Measurements from ENCODE around the gene DSG2. TPM values are rescaled to one million over a fixed set of nuclear protein-coding genes. Genes with fewer than 3 reads are reported as not detected.
A peak's percentile ranks its signal among the peaks of the same experiment; 100 is the strongest.

Gene DSG2
- 10 to 100 TPM in 1 of 4 donors, 1 to 10 TPM in 3; 7.3 to 18.8 (median 9.7) TPM for total RNA-seq

DNA sequence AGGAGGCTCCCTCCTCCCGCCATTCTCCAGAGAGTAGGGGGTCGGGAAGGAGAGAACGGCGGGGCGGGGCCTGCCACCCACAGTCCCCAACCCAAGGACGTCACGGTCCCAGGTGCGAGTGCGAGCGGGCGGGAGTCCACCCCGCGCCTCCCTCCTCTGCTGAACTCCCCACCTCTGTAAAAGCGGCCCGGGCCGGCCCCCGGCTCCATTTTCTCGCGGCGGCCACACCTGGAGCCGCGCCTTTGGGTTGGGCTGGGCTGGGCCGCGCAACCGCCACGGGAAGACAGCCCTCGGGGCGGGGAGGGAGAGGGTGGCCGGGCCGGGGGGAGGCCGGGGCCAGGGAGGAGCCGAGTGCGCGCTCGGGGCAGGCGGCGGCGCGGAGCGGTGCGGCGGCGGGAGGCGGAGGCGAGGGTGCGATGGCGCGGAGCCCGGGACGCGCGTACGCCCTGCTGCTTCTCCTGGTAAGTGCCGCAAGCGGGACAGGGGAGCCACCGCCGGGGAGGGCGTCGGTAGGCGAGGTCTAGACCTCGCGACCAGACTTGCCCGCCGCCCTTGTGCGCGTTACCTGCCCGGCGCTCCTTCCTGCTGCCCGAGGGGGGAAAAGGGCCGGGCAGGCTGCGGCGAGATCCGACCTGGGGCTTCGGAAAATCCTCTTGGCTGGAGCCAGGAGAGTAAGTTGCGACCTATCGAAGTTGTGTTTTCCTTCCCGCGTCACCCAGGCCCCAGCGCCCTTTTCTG is at the start of gene DSG2:
Gene DSG2 (plus strand): TSS at position 342 of the 738 bp plus-strand sequence. CDS start 75 bp downstream, at position 417.
- no peak for DNase-seq
- H3K27me3 ChIP-seq = peaks cover 0 to 24% (median 0%) of the 10 kb centered on the region in 4 donors
- peak within 1 kb of the TSS; percentile 84 to 88 (median 87) for H3K27ac ChIP-seq
- peak within 1 kb of the TSS; percentile 22 to 71 (median 48) for H3K4me3 ChIP-seq
- TF ChIP-seq CTCF (IDR thresholded peaks at IDR 0.05) = peak in 1 of 6 experiments; percentile 3
- peak in 2 of 4 donors; percentile 18 to 52 for TF ChIP-seq POLR2A (IDR thresholded peaks at IDR 0.05)
- WGBS, 2 donors = 1% methylated on average over 24 of the region's 79 CpGs; no CpG with 5 or more reads in 1 of the 2 donors
- H3K9me3 ChIP-seq = no peaks in the 10 kb centered on the region
- no peaks in the 10 kb centered on the region for H3K36me3 ChIP-seq
- H3K4me1 ChIP-seq = peaks cover 10 to 60% (median 12%) of the 10 kb centered on the region in 3 donors
- intact Hi-C loops (cut with DNase I) = no loop called here

GRCh38 chr18:31450409-31450808 is 47.6 kb upstream of the DSG2 start:
- no peaks in the 10 kb centered on the region for H3K27me3 ChIP-seq
- peaks cover 0 to 46% (median 0%) of the 10 kb centered on the region in 3 donors for H3K4me1 ChIP-seq
- no peak for DNase-seq
- H3K27ac ChIP-seq = peak overlapping the region; percentile 78 to 92 (median 90)
- H3K4me3 ChIP-seq = peak overlapping the region; percentile 49 to 64 (median 54)
- TF ChIP-seq POLR2A (IDR thresholded peaks at IDR 0.05) (no peak), CTCF (IDR thresholded peaks at IDR 0.05) (no peak)
- H3K9me3 ChIP-seq = no peaks in the 10 kb centered on the region
- intact Hi-C loops (cut with DNase I) = no loop called here
- no peaks in the 10 kb centered on the region for H3K36me3 ChIP-seq

- intact Hi-C loops (cut with DNase I) = no loop called here
- no peaks in the 10 kb centered on the region for H3K9me3 ChIP-seq
- H3K36me3 ChIP-seq = peaks cover 0 to 5% (median 0%) of the 10 kb centered on the region in 3 donors
- peak overlapping the region; percentile 49 to 64 (median 54) for H3K4me3 ChIP-seq
- DNase-seq = no peak
- no peaks in the 10 kb centered on the region for H3K27me3 ChIP-seq
- H3K27ac ChIP-seq = peak overlapping the region; percentile 75 to 92 (median 90)
- WGBS, 2 donors = 45 to 75% methylated on average over 1 of the region's 1 CpG
- H3K4me1 ChIP-seq = peaks cover 0 to 51% (median 0%) of the 10 kb centered on the region in 3 donors
- TF ChIP-seq POLR2A (IDR thresholded peaks at IDR 0.05) (peak in 2 of 4 donors; percentile 22 to 37), CTCF (IDR thresholded peaks at IDR 0.05) (no peak)
These were observed 46.4 kb upstream of the DSG2 start for GRCh38 chr18:31451625-31452024.

DNA sequence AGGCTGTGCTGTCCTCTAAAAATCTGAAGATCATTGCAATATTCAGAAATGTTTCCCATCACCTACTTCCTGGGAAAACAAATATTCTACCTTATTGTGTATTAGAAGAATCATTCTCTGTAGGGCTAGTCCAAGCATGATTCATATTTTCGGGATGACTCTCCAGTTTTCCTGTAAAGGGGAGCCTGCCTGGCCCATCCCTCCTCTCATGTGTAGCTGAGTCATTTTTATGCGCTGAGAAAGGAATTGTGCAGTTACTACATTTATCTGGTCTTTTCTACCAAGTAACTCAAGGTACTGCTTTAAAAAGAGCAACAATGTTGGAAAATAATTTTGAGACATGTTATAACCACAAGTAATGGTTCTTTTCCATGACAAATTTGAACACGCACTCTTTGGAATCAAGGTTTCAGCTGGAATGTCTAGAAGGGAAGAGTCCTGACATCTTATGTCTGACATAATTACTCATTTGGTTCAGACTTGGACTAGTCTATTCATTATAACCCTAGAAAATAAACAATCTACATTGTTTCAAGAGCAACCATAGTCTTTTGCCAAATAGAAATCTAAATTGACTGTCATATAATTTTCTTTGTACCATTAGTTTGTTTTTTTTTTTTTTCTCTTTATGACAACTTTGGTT is 43.8 kb upstream of the DSG2 start:
- Histone ChIP-seq H3K4me3 (peak overlapping the region in 3 of 4 donors; percentile 2 to 54 (median 54)), H3K27me3 (no peaks in the 10 kb centered on the region), H3K4me1 (peaks cover 0 to 52% (median 0%) of the 10 kb centered on the region in 3 donors), H3K36me3 (peaks cover 4 to 31% (median 7%) of the 10 kb centered on the region in 3 donors), H3K9me3 (no peaks in the 10 kb centered on the region), H3K27ac (peak overlapping the region; percentile 54 to 92 (median 90))
- intact Hi-C loops (cut with DNase I) = no loop called here
- DNase-seq = no peak
- WGBS, 2 donors = 23 to 31% methylated on average over 3 of the region's 3 CpGs
- no peak for TF ChIP-seq CTCF (IDR thresholded peaks at IDR 0.05)
- no peak for TF ChIP-seq POLR2A (IDR thresholded peaks at IDR 0.05)

GRCh38 chr18:31469629-31470028 is 28.3 kb upstream of the DSG2 start:
- Histone ChIP-seq H3K27ac (no peak overlapping the region), H3K27me3 (no peaks in the 10 kb centered on the region), H3K36me3 (peaks cover 7 to 100% (median 9%) of the 10 kb centered on the region in 3 donors), H3K4me1 (no peaks in the 10 kb centered on the region), H3K4me3 (no peak overlapping the region), H3K9me3 (no peaks in the 10 kb centered on the region)
- no peak for TF ChIP-seq CTCF (IDR thresholded peaks at IDR 0.05)
- no peak for TF ChIP-seq POLR2A (IDR thresholded peaks at IDR 0.05)
- intact Hi-C loops (cut with DNase I) = no loop called here
- 91 to 97% methylated on average over 1 of the region's 1 CpG for WGBS, 2 donors
- DNase-seq = no peak
